Kidney epithelial cell (primary cell): Measurements from ENCODE around the gene ARHGAP24. TPM values are rescaled to one million over a fixed set of nuclear protein-coding genes. Genes with fewer than 3 reads are reported as not detected.
A peak's percentile ranks its signal among the peaks of the same experiment; 100 is the strongest.

Experiments used
- DNase-seq: peaks from one replicate; pipeline ENCODE4 v3.0.0-alpha.2; 2010; ENCODE audit warnings: low read depth
- H3K27me3 ChIP-seq: 2 replicates; pipeline ENCODE4 v1.6.0; 2011; ENCODE audit warnings: low read length; ENCODE audit not compliant: control insufficient read depth, insufficient read depth
- H3K36me3 ChIP-seq: 2 replicates; pipeline ENCODE4 v1.5.1; 2011; ENCODE audit warnings: low read length; ENCODE audit not compliant: control insufficient read depth, insufficient read depth
- H3K4me3 ChIP-seq: 2 replicates; pipeline ENCODE4 v1.5.1; 2011; ENCODE audit warnings: low read depth, mild to moderate bottlenecking, control low read depth, low read length
- CTCF ChIP-seq: IDR thresholded peaks from 2 replicates; pipeline ENCODE4 v1.5.1; 2011; ENCODE audit warnings: mild to moderate bottlenecking, moderate library complexity, low read length, control low read depth, inconsistent platforms; ENCODE audit not compliant: insufficient read depth, poor library complexity, severe bottlenecking
- total RNA-seq: library from RNA; depleted of rRNA; stranded (reverse); fragments of >200 nt; gene quantifications from 2 replicates; pipeline ENCODE4 v1.2.3, GENCODE V29; 2015

Gene ARHGAP24
- total RNA-seq, 1 donor from 2014 or later, result 9.6 TPM

DNA sequence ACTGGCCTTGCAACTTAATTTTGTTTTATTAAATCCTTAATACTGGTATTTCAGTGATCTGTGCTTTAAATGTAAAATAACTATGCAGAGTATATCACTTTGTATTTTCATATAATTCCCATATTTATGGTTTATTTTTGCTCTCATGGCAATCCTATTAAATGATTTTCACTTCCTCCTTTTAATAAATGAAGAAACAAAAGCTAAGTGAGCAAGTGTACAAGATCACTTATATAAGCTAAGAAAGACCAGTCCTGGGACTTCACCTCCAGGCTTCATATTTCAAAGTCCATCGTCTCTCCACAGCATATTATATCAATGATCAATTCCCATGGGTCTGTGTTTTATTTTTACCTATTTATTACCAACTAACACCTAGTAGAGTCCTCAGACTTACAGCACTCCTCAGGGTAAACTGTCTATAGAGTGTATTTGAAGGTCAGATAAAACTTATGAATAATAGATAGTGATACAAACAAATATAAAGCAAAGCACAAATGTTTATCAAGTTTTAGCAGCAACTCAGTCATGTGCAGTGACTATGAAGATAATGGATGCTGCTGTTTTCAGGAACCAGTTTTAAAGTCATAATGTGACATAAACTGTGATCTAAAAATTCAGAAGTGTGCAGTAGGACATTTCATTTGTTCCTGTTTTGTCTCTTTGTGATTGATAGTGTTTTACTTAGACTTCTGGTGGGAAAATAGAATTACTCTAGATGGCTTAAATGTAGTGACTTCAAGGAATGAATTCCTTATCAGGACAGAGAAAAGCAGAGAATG, 56.8 kb downstream of the ARHGAP24 start:
- H3K36me3 ChIP-seq, result no peaks in the 10 kb centered on the region
- H3K4me3 ChIP-seq, result no peak overlapping the region
- no peak for DNase-seq
- TF ChIP-seq CTCF, result no peak
- H3K27me3 ChIP-seq, result no peaks in the 10 kb centered on the region

GRCh38 chr4:85534120-85534519, 59.2 kb downstream of the ARHGAP24 start:
- no peak for DNase-seq
- no peaks in the 10 kb centered on the region for H3K36me3 ChIP-seq
- no peaks in the 10 kb centered on the region for H3K27me3 ChIP-seq
- H3K4me3 ChIP-seq, result no peak overlapping the region
- TF ChIP-seq CTCF, result no peak

GRCh38 chr4:85543832-85544231, 68.9 kb downstream of the ARHGAP24 start:
- no peaks in the 10 kb centered on the region for H3K36me3 ChIP-seq
- peak; percentile 28 for DNase-seq
- TF ChIP-seq CTCF, result no peak
- no peak overlapping the region for H3K4me3 ChIP-seq
- H3K27me3 ChIP-seq, result no peaks in the 10 kb centered on the region

DNA sequence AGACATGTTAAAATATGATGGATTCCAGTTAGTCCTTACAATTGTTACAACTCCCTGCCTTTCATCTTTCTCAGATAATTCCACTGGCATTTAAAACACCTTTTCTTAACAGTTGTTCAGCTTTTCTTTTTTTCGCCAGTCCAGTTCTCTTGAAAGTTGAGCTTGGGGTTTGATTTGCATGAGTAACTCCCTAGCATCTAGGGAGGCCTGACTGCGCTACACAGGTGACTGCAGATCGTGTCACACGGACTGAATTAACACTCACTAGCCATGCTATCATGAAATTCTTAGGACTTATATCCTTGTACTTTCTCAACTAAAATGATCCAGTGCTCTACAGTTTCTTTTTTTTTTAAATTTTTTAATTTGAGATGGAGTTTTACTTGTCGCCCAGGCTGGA, 69.8 kb downstream of the ARHGAP24 start:
- peak; percentile 12 for DNase-seq
- no peak for TF ChIP-seq CTCF
- H3K4me3 ChIP-seq, result no peak overlapping the region
- no peaks in the 10 kb centered on the region for H3K27me3 ChIP-seq
- no peaks in the 10 kb centered on the region for H3K36me3 ChIP-seq

- TF ChIP-seq CTCF, result no peak
- no peak overlapping the region for H3K4me3 ChIP-seq
- no peak for DNase-seq
- no peaks in the 10 kb centered on the region for H3K27me3 ChIP-seq
- H3K36me3 ChIP-seq, result no peaks in the 10 kb centered on the region
Measured at GRCh38 chr4:85548116-85548515, 73.2 kb downstream of the ARHGAP24 start.

GRCh38 chr4:85548841-85549240, 73.9 kb downstream of the ARHGAP24 start:
- TF ChIP-seq CTCF, result no peak
- H3K4me3 ChIP-seq, result no peak overlapping the region
- DNase-seq, result no peak
- no peaks in the 10 kb centered on the region for H3K27me3 ChIP-seq
- no peaks in the 10 kb centered on the region for H3K36me3 ChIP-seq
